ENCODE data around the gene OTC.

- TF ChIP-seq CTCF (IDR thresholded peaks at IDR 0.05 in 2 of 3, conservative IDR thresholded peaks at IDR 0.05 in 1 of 3; ENCODE audit: borderline replicate concordance in 1 of 3, insufficient read depth in 1 of 3, low read depth in 2 of 3, low read length in 2 of 3) (no peak), POLR2A (IDR thresholded peaks at IDR 0.05; ENCODE audit: borderline replicate concordance, extremely low read depth, insufficient read depth, insufficient read length) (no peak), CEBPB (IDR thresholded peaks at IDR 0.05; ENCODE audit: low read depth) (no peak), REST (IDR thresholded peaks at IDR 0.05; ENCODE audit: low read depth) (no peak)
Observed at GRCh38 chrX:38400389-38400910, 48.0 kb downstream of the OTC start.

All from HCT116 (cell line).